ENCODE results near the gene ZDHHC7. TPM values are rescaled to one million over a fixed set of nuclear protein-coding genes. Genes with fewer than 3 reads are reported as not detected.

Gene ZDHHC7
- total and polyA plus RNA-seq, 2 of the 8 experiments (the other 6 are each of a cell fraction or from before 2014, with no cell fraction given): 40.5 to 56.3 TPM

- no peak overlapping the region for H3K56ac ChIP-seq (replicated peaks; ENCODE audit: insufficient read length, low read depth, low read length)
- no peak overlapping the region for H2BK5ac ChIP-seq (ENCODE audit: low read depth, low read length)
- no peak overlapping the region for H2BK15ac ChIP-seq (ENCODE audit: low read length)
- H3K23ac ChIP-seq (ENCODE audit: insufficient read length): no peak overlapping the region
- POLR2A ChIA-PET (ENCODE audit: partially characterized antibody): no interaction called here
- H4K8ac ChIP-seq (ENCODE audit: extremely low read depth, insufficient read depth, low read length): no peak overlapping the region
- no peak overlapping the region for H4K91ac ChIP-seq (replicated peaks; ENCODE audit: insufficient read length, low read length)
- 0 out of 7 replicates have a peak, but pooled peaks cover 0 to 2% (median 0%) of the 10 kb centered on the region in 4 experiments for H3K4me1 ChIP-seq (replicated peaks in 1 of 4; ENCODE audit: control insufficient read depth in 3 of 4, insufficient read depth in 4 of 4, low read length in 3 of 4)
- no peak overlapping the region for H3K9ac ChIP-seq (replicated peaks in 1 of 4; ENCODE audit: extremely low read depth in 1 of 4, low read depth in 3 of 4, low read length in 3 of 4)
- no peaks in the 10 kb centered on the region for H3K27me3 ChIP-seq (replicated peaks in 1 of 4; ENCODE audit: control insufficient read depth in 3 of 4, extremely low read depth in 1 of 4, insufficient read depth in 3 of 4, low read length in 3 of 4)
- no peak overlapping the region for H2BK120ac ChIP-seq (replicated peaks; ENCODE audit: low read depth, low read length)
- H3K4me2 ChIP-seq (ENCODE audit: insufficient read depth in 1 of 2, low read depth in 2 of 2, low read length in 2 of 2): no peak overlapping the region
- FAIRE-seq (no peak), DNase-seq (ENCODE audit: low read depth in 1 of 2, low spot score in 2 of 2) (no peak)
- 85% methylated on average over 12 of the region's 13 CpGs; no CpG with 5 or more reads in 1 of the 2 experiments for WGBS, 2 experiments (ENCODE audit: extremely low coverage in 1 of 2, insufficient coverage in 1 of 2, insufficient read length in 1 of 2, insufficient replicate concordance in 2 of 2, low coverage in 1 of 2, low lambda C conversion rate in 2 of 2, missing lambda C conversion rate in 1 of 2)
- H3K23me2 ChIP-seq (ENCODE audit: low read depth, low read length): no peaks in the 10 kb centered on the region
- H4K20me1 ChIP-seq (replicated peaks in 1 of 2; ENCODE audit: control insufficient read depth in 1 of 2, insufficient read depth in 2 of 2, low read length in 2 of 2): peaks cover 0 to 2% of the 10 kb centered on the region in 2 experiments
- no peak overlapping the region for H2BK20ac ChIP-seq (ENCODE audit: low read length)
- no peak overlapping the region for H3K14ac ChIP-seq (ENCODE audit: insufficient read length)
- no peak overlapping the region for H3K27ac ChIP-seq (ENCODE audit: low read depth, low read length)
- no peak overlapping the region for H2BK12ac ChIP-seq (ENCODE audit: low read depth, low read length)
- no peaks in the 10 kb centered on the region for H3K9me3 ChIP-seq (ENCODE audit: insufficient read depth in 2 of 2, low read depth in 1 of 2, low read length in 1 of 2)
- CTCF ChIA-PET (ENCODE audit: partially characterized antibody): interaction anchor here (0.5 to 1.4 kb wide), 9 partner anchors 9 to 168 kb away, joined by 3 to 11 read pairs (median 4); no protein-coding TSS in a partner anchor
- no peaks in the 10 kb centered on the region for H3K36me3 ChIP-seq (ENCODE audit: control insufficient read depth in 2 of 4, insufficient read depth in 4 of 4, low read length in 3 of 4)
- H2AK5ac ChIP-seq (ENCODE audit: low read depth, low read length): no peak overlapping the region
- TF ChIP-seq CTCF (IDR thresholded peaks at IDR 0.05; ENCODE audit: control extremely low read depth in 1 of 3, insufficient read depth in 1 of 3, low read depth in 1 of 3, low read length in 3 of 3) (peak; percentile 54 to 95 (median 65)), RAD21 (IDR thresholded peaks at IDR 0.05 in 1 of 2, conservative IDR thresholded peaks at IDR 0.05 in 1 of 2; ENCODE audit: low read depth in 2 of 2, low read length in 2 of 2) (peak in 1 of 2 experiments; percentile 28; a peak in 1 of 4 replicates), ATF2 (IDR thresholded peaks at IDR 0.05; ENCODE audit: low read length) (no peak)
- no peak overlapping the region for H3K4me3 ChIP-seq (ENCODE audit: extremely low read depth in 1 of 4, insufficient read depth in 2 of 4, low read depth in 3 of 4, low read length in 4 of 4)
- no peaks in the 10 kb centered on the region for H3K79me1 ChIP-seq (ENCODE audit: low read depth, low read length)
- H3K4ac ChIP-seq (replicated peaks; ENCODE audit: insufficient read length, low read depth, low read length): no peak overlapping the region
- H4K5ac ChIP-seq (ENCODE audit: insufficient read length, low read depth, low read length): no peak overlapping the region
- no peak overlapping the region for H2AFZ ChIP-seq (ENCODE audit: low read length)
- H3K18ac ChIP-seq (ENCODE audit: extremely low read depth, low read length): no peak overlapping the region
- H3K79me2 ChIP-seq (ENCODE audit: control insufficient read depth in 1 of 2, insufficient read depth in 2 of 2, low read length in 2 of 2): no peaks in the 10 kb centered on the region
Observed at GRCh38 chr16:84959045-84959576, 52.2 kb downstream of the ZDHHC7 start.

All from H1 (cell line).